GM19351 (cell line): ENCODE data around the gene EPHA4.

ENCODE experiments used
- ATAC-seq: cut with Tn5 transposase; IDR thresholded peaks from one replicate; pipeline ENCODE4 v1.9.1; 2021; ENCODE audit warnings: mild to moderate bottlenecking, moderate library complexity; ENCODE audit not compliant: unreplicated experiment

Gene EPHA4

DNA sequence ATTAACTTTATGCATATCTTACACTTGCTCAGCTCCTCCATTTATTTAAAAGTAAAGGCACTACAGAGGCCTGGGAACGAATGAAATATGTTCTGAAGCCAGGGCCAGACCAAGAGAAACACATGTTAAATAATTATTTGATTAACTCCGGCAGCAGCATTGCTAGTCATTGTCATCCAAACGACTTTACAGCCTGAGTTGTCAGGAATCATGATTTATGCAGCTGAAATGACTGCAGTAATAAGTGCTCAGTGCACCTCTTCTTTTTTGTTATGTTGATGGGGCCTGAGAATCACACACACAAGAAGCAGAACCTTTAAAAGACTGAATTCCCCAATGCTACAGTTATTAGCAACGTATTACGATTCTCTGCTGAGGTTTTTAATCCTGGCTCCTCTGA is 58.9 kb downstream of the EPHA4 start:
- ATAC-seq = no peak

DNA sequence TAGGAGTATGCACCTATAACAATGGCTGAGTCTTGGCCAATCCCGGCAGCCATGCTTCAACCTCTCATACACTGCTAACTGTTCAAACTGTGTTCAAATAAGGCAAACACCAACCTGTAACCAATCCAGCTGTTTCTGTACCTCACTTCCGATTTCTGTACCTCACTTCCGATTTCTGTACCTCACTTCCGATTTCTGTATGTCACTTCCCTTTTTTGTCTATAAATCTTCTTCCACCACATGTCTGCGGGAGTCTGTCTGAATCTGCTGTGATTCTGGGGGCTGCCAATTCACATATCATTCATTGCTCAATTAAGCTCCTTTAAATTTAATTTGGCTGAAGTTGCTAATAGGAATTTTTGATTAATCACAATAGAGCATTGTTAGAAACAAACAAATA is 60.8 kb downstream of the EPHA4 start:
- ATAC-seq = peak; percentile 57

DNA sequence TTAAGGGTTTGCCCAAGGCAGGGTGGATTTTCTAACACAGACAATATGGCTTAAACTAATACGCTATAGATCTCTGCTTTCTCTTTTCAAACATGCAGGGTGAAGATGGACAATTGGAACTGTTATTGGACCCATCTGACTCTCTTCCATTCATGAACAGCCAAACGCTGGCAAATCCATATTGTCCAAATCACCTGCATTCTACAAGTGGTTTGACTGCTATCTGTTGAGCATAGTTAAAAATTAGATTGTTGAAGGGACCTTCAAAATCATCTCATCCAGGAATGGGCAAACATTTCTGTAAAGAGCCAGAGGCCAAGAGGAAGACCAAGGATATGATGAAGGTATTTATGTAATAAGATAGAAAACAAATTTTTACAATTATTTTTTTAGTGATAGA is 65.6 kb downstream of the EPHA4 start:
- ATAC-seq = no peak

DNA sequence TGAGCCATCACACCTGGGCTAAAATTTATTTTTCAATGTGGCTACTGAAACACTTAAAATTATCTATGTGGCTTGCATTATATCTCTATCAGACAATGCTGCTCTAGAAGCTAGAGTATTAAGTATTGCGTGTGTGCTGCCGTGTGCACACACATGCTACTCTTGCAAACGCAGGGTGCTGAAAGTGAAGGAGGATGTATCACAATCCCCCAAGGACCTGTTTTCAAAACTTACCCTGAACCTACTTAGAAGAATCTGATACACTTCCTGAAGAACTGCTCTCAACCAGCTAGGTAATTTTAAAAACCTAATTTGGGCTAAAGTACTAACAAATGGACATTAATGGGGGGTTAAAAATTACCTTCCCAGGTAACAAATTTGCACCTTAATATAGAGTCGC is 66.5 kb downstream of the EPHA4 start:
- no peak for ATAC-seq

DNA sequence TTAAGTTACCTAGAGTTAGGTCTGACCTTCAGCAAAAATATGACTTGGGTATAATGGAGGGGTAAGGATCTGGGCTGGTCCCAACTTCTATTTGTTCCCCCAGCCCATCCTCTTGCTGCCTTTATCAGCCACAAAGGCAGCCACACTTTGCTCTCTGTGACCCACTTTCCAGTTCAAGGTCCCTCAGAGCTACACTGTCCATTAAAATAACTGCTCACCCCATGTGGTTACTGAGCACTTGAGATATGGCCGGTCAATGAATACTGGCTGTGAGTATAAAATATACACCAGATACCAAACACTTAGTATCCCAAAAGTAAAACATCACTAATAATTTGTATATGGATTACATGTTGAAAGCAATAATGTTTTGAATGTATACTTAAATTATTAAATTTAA is 67.2 kb downstream of the EPHA4 start:
- no peak for ATAC-seq

DNA sequence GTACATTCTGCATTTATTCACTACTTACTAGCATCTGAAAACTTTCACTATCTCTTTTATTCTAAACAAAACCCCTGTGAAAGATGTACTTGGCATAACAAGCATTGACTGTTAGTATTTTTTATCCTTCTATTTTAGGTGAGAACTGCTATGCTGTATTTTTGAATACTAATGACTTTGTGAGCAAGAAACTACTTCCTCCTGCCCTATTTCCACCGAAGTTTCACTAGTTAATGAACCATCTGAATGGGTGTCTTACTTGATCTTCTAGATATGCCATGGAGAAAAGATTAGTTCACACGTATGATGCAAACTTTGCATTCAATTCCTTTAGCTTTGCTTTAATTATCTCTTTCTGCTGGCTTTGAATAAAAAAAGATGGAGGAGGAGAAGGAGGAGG is 68.1 kb downstream of the EPHA4 start:
- no peak for ATAC-seq

DNA sequence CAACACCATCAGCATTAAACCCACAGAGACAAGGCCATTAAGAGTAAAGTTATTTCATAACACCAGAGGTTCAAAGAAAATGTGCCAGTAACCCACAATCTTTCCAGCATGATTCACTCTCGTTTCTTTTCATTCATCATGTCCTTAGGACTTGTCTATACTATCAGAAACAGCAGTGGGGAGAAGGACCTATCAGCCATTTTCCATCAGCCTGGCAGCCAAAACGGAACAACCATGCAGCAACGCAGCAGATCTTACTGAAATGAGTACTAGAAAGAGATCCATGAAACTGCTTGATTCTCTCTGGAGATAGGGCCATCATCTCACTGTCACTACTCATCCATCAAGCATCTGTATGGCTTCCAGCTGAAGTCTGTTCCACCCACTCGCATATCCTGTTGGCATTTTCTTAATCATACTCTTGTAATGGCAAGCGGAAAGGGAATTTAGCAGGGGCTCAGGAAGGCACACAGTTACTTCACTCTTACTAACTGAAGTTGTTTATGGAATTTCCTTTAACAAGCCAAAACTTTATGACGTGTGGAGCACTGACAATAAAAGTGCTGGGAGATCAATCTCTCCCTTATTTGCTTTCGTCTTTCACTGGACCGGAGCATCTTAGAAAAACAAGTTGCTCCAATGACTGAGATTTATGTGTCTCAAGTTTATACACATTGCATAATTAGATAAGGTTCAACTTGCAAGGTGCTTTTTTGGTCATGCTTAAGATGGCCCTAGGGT is 69.7 kb downstream of the EPHA4 start:
- no peak for ATAC-seq

DNA sequence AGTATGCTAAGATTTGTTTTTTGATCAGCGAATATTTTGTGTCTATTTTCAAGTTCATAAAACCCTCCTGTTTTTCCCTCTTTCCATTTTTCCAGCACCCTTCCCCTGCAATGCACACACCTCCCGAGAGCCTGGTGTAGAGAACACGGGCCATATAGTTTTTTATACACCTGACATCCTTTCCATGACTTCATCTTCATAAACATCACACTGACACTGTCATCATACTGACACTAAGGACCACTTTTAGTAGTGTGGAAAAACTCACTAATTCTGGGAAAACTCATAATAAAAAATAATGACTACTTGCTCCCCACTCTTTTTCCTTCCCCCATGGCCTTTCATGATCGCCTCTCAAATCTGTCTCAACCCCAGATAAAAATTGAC is 70.2 kb downstream of the EPHA4 start:
- no peak for ATAC-seq

DNA sequence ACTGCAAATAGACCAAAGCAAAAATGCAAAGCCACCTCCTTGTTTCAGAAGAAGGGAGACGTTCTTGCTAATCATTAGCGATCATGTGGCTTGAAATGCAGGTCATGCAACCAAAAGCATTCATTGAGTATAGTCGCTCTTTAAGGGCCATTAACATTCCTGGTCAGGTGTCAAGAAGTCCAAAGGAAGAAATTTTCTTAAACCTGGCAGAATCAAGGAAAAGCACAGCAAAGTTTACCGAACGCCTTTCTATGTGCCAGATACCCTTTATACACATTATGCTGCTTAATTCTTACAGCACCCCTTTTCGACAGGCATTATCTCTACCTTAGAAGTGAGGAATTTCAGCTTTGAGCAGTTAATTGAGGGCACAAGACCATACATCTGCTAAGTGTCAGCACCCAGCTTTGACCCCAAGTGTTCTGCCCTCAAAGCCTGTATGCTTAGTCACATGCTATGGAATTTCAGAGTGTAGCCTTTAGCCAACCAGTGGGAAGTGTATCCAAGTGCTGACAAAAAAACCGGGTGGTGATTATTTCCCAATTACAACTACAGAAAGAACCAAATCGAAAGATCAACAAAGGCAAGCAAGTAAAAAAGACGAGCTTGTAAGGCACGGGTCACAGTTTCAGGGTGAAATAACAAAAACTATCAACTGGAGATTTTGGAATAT is 70.8 kb downstream of the EPHA4 start:
- no peak for ATAC-seq

DNA sequence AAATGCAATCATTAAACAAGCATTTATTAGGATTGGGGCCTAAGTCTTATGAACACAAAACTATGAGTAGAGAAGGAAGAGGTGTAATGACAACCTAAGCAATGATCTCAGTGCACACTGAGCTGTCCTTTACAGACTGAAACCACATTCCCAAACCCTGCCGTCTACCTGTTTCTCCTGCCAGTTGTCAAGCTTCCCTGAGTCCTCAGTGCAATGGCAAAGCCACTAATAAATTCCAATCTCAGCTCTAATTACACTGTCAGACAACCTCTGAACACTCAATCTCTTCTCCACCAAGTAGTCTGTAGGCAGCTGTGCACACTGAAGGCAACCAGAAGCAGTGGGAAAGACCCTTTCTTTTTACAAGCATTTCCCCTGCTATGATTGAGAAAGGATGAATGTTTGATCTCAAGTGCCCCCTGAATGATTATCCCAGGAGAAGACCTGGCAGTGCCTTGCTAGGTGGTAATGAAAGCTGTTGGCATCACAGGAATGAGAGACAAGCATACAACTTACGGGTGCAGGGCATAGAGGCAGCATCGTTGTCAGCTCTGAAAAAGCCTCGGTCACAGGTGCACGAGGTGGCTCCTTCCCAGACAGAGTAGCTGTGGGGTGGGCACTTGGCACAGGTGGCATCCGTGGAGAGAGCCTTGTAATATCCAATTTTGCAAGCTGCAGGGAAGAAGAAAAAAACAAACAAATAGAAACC is 71.4 kb downstream of the EPHA4 start:
- ATAC-seq = no peak

DNA sequence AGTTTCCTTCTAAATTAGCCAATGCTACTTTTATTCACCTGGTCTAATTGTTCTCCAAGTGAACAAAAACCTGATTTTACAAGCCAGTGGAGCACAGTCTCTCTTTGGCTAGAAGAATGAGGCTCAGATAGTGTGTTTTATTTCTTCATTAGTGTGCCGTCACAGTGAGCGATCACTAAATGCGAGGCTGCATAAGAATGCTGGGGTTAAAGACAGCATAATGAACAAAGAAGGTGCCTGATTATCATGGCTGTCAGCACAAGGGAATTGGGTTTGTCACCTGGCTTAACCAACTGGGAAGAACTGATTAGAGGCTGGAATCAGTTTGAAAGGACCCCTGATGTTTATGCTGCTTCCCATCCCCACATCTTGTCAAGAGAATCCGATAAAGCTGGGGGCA is 76.4 kb downstream of the EPHA4 start:
- ATAC-seq = no peak

DNA sequence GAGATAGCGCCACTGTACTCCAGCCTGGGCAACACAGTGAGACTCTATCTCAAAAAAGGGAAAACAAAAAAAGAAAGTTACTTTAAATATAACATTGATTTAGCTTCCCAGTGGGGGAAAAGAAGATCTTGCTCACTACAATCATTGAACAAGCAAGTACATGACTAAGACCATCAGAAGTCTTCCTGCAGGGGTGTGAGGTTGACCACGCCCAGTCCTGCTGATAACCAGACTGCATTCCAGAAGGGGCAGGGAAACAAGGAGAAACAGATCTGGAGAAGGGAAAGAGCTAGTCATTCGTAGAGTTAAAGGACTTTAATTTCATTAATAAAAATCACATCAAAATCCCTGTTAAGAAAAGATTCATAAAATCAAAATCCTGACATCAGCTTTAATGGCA is 77.5 kb downstream of the EPHA4 start:
- no peak for ATAC-seq

DNA sequence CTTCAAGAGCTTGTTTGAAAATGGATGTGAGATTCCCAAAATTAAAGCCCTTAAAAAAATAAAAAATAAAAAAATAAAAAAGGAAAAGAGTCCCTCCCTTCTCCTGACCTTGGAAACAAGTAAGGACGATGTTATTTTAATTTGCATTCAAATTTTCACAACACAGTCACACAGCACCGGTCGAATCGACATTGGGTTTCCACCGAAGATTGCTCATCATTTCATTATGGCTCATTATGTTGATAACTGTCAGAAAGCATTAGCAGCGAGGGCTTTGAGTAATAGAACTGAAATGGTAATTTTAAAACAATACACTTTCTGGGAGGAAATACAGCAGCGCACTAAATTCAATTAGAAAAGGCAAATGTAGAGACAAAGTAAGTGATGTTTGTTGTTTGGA is 78.7 kb downstream of the EPHA4 start:
- no peak for ATAC-seq

DNA sequence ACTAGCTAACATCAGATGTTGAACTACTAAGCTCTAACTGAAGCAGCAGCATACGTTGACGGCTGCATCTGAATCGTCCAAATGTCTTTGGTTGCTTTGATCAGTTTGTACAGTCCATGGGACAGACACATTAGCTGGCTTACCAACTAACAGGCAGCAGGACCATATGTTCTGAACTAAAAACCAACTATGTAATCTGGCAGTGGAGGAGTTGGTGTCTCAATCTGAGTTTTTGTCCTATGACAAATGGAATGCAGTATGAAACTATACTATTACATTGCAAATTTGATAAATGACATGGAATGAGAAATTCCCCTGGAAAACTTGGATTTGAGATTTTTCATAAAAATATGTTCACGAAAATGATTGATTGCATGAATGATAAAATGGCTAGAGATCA is 79.5 kb downstream of the EPHA4 start:
- no peak for ATAC-seq

DNA sequence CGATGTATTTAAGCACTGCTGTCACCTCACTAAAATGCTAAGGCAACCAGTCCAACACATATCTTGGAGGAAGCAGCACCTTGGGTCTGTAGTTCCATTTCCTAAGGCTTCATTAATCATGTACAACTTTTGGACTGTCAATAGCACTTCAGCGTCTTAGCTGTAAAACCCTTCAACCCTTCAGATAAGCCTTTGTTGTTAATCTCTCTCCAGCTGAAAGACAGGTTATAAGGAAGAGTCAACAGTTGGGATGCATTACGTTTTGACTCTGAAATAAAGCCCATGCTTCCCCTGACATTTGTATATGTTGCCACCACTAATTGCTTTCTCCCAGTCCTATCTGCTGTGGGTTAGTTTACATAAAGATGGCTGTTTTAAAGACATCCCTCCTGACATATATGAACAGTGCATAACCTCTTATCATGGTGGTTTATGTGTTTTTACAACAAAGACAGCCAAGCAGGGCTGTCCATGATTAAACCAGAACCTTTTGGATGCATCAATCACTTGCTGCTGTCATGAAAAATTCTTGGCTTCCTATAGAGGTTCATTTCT is 81.5 kb downstream of the EPHA4 start:
- no peak for ATAC-seq

DNA sequence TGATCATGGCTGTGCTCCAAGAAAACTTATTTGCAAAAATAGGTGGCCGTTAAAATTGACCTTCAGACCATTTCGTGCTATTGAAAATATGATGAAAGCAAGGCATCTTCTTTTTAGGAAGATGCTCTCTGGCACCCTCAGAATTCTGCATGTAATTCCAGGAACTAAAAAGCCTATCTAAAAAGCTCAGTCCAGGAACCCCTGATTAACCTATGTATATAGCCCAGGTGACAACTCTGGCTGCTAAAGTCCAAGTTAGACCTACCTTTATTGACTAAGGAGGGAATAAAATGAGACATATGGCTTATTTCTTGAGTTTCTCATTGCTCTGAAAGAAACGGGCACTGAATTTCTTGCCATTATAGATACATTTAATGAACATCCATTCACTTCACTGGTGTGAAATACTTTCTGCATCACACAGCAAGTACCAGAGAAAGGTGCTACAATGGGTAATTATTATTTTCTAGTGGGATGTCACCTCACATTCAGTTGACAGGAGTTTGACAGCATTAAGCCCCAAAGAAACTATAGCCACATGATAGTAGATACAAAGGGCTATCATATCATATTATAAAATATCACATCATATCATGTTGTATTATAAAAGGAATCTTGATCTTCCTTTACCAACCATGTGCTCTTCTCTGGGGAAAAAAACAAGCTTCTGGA is 83.8 kb downstream of the EPHA4 start:
- ATAC-seq = no peak

DNA sequence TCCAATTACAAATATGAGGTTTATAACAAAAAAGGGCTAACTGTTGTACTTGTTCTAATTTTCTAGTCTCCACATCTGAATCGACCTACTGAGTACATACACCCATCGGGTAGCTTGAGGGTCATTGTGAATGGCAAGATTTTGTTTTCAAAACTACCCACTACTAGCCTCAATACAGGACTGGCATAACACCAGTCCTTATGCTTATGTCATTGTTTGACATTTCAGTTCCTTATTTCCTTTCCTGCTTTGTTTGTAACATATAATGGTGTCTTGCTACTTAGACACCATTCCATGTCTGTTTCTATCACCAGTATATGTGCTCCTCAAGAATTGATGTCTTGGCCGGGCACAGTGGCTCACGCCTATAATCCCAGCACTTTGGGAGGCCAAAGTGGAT is 86.0 kb downstream of the EPHA4 start:
- peak; percentile 68 for ATAC-seq

DNA sequence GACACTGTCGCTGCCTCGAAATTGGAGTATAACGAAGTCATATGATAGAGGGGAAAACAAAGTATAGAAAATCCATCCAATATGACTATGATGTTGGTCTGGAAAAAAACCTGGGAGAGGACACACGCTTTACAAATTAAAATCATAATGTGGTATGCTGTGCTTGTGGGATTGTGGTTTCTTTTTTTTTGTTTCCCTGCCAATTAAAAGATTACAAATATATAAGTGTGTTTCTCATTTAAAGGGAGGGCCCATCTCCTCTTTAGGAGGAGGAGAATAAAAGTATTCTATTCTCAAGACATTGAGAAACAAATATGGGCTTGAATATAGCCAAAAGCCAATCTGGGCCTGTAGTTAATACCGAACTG is 86.6 kb downstream of the EPHA4 start:
- ATAC-seq = no peak

DNA sequence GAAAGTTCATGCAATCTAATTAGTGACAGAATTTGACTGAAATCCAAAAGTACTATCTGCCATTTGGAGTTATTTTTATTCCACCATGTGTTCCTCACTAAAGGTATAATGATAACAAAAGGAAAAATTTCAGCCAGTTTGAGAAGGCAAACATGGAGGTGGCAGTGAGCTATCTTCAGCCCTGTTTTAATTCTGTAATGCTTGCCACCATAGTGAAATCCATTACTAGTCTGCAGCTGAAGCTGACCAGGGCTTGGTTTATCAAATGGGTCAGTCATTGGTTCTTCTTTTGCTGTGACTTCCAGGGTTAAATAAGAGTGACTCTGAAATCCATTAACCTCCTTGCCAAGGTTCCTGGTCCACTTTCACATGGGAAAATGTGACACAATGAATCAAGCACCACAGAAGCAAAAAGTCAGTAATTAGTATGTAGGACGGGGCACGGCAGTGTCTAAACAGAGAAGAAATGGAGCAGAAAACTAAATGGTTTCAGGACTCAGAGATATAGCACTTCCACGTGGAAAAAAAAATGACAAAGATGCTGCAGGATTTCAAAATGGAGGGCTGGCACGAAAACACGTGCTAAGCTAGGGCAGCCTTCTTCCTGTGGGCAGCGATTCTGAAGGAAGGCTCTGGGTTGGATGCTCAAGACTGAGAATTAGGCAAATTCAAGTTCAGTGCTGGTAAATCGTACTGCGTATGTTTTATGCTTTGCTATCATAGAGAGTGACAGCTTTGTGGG is 87.2 kb downstream of the EPHA4 start:
- no peak for ATAC-seq

DNA sequence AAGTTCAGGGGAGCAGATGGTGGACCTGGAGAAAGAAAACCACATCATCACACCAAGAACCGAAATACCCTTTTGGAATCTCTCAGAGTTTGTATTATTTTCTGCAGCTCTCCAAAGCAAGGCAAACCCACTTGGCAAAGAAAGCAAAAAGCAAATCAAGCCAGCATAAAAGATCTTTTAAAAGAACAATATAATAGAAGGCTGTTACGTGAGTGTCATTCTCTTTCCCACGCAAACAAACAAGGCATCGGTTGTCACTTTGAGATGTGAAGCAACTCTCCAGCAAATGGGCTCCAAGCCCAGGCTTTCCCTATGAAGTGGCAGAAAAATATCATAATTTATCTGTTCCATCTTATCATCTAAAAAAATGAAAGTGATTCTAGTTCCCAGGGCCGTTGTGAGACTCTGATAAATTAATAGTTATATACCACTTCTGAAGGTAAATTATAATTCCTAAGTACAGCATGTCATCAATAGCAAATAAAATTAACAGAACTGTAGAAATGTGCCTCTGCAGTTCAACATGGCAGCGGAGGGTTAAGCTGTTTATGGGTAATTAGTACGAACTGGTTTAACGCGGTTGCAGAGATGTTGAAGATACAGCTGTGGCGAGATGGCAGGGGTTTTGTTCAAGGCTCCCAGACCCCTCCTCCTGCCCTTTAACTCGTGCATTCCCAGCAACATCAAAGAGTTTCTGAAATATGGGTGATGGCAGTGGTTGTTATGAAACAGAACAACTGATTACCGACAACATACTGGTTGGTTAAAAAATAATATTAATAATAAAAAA is 89.2 kb downstream of the EPHA4 start:
- ATAC-seq = no peak
